ENCODE data around the gene RAMP2.
A peak's percentile ranks its signal among the peaks of the same experiment; 100 is the strongest.
"Not testable (repeated sequence)": the region's sequence is repeated elsewhere in the genome, so short reads cannot be mapped to it uniquely, and the experiment has no call there.

Gene RAMP2

DNA sequence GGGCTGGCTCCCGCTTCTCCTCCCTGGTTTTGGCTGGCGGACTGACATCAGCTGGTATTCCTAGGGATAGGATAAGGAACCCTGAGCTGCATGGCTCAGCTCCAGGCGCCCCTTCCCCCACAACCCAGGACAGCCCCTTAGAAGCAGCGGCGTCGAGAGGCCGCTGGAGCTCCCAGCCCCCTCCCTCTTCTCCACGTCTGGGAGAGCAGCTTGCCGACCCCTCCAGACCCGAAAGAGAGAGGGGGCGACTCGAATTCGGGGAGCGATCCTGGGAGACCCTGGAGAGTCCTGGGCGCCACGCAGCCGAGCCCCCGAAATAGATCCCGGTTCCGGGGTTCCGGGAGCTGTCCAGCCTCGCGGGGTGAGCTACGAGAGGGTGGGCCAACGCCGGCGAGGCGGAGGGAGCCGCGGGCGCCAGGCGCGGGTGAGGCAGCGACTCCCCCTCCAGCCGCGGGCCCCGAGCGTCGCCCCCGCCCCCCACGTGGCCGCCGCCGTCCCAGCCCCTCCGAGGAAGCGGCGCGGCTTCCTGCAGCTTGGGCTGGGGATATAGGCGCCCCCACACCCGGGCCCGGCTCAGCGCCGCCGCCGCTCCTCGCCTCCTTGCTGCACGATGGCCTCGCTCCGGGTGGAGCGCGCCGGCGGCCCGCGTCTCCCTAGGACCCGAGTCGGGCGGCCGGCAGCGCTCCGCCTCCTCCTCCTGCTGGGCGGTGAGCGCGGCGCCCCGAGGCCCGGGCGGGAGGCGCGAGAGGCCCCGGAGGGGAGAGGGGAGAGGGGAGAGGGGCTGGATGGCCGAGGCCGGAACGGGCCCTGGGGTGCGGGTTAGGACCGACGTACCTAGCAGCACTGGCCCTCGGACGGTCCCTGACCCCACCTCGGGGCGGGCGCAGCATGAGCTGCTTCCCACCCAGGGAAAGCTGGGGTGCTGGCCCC, at the start of gene RAMP2:
Gene RAMP2, plus strand, starts transcription at position 576 of the 930 bp plus-strand sequence. Its CDS starts 35 bp downstream, at position 611.
- peak; percentile 19 to 37 for ATAC-seq

- peak; percentile 70 to 81 for ATAC-seq
Observed at GRCh38 chr17:42720996-42721583, 39.9 kb upstream of the RAMP2 start.

DNA sequence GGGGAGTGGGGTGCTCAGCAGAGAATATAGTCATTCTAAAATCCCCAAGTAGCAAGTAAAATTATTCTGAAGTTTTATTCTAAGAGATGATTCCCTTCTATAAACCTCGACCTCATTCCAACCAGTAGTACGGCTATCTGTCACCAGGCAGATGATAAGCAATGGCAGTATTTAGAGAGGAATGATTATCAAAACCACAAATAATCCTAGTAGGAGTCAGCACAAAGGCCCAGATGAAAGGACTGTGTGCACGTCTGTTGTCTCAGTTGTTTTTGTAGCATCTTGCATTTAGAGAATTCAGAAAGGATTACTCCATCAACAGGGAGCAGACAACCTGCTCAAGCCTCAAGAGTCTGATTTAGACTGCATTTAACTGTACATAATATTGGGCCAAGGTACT, 37.4 kb upstream of the RAMP2 start:
- ATAC-seq, result no peak

GRCh38 chr17:42725143-42725542, 35.9 kb upstream of the RAMP2 start:
- ATAC-seq, result no peak

- ATAC-seq, result no peak
Observed at GRCh38 chr17:42740699-42741098, 20.3 kb upstream of the RAMP2 start.

DNA sequence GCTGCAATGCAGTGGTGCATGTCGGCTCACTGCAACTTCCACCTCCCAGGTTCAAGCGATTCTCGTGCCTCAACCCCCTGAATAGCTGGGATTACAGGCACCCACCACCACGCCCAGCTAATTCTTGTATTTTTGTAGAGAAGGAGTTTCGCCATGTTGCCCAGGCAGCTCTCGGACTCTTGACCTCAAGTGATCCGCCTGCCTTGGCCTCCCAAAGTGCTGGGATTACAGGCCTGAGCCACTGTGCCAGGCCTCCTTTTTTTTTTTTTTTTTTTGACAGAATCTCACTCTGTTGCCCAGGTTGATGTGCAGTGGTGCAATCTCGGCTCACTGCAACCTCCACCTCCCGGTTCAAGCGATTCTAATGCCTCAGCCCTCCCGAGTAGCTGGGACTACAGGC, 18.1 kb upstream of the RAMP2 start:
- not testable (repeated sequence) for ATAC-seq

GRCh38 chr17:42743595-42744282, 17.3 kb upstream of the RAMP2 start:
- no peak for ATAC-seq

DNA sequence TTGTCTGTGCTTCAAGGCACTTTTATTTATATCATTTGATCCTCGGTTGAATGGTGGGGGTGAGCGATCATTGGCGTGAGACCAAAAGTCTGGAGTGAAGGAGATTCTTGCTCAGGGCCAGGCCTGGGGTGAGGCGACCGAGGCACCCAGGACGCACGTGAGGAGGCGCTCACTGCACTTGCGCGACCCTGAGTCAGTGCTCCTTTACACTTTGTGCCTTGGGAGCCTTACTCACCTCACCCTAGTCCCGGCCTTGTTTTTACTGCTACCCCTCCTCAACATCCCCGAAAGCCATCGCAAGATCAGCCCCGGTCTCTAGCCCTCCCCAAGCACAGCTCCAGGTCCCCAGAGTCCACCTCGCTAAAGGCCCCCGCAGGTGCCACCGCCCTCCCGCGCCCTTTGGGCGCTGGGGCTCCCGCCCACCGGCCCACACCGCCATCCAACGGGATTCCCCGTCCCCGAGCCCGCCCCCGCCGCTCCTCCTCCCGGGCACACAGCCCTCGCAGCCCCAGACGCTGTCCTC, 16.7 kb upstream of the RAMP2 start:
- peak; percentile 89 to 91 for ATAC-seq

GRCh38 chr17:42744806-42745617, 16.0 kb upstream of the RAMP2 start, which contains the start of gene EZH1:
Gene EZH1, minus strand, starts transcription at chr17:42745040. Its CDS starts 16,099 bp downstream, at chr17:42728941.
- ATAC-seq, result peak; percentile 83 to 87

DNA sequence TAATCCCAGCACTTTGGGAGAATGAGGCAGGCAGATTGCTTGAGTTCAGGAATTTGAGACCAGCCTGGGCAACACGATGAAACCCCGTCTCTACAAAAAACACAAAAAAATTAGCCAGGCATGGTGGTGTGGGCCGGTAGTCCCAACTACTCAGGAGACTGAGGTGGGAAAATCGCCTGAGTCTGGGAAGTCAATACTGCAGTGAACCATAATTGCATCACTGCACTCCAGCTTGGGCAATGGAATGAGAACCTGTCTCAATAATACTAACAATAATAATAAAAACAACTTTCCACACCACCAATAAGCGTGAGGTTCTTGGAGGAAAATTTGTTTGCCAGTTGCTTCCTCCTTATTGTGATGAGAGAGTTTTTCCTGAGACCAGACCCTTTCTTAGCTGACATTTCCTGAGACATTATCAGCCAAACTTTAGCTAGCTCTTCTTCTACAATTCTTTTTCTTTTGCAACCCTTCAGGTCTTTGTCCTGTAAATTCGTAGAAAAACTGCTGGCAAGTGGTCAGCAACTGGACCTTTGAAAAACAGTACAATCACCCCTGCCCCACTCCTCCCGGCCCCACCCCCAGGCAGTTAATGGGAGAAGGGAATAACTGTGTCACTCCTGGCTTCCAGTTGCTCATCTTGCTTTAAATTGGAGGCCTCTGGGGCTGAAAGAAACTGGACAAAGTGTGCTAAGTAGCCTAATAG, 12.7 kb upstream of the RAMP2 start:
- ATAC-seq, result no peak

- no peak for ATAC-seq
Observed at GRCh38 chr17:42748908-42749798, 11.9 kb upstream of the RAMP2 start.

DNA sequence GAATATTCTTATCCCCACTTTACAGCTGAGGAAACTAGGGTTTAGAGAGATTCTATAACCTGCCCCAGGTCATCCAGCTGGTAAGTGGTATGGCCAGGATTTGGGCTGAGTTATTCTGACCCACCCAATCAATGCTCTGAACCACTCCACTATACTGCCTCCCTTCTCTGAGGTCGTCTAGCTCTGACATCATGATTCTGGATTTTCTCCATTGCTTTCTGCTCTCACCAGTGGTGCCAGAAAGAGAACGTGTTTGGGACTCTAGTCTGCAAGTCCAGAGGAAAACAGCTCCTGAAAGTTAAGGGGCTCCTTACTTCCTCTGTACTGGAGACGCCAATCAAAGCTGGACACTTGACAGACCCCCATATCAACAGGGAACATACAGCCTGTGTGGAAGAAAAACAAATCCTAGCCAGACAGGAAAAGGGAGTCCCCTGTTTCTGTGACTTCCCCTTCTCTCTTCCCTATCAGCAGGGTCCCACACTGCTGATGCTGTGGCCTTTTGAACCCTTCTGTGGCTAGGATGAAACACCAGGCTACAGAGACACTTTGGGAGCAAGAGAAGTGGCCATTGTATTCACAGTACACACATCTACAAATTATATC, 10.2 kb upstream of the RAMP2 start:
- no peak for ATAC-seq

DNA sequence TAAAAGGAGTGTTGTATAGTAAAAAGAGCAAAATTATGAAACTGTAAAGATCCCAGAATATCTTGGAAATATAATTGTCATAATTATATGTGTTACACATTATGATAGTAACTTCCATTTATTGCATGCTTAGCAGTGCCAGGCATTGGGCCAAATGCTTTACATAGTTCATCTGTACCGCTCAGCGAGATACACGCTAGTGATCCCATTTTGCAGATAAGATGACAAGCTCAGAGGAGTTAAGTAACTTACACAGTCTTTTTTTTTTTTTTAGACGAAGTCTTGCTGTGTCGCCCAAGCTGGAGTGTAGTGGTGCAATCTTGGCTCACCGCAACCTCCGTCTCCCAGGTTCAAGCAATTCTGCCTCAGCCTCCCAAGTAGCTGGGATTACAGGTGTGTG, 9.4 kb upstream of the RAMP2 start:
- no peak for ATAC-seq

DNA sequence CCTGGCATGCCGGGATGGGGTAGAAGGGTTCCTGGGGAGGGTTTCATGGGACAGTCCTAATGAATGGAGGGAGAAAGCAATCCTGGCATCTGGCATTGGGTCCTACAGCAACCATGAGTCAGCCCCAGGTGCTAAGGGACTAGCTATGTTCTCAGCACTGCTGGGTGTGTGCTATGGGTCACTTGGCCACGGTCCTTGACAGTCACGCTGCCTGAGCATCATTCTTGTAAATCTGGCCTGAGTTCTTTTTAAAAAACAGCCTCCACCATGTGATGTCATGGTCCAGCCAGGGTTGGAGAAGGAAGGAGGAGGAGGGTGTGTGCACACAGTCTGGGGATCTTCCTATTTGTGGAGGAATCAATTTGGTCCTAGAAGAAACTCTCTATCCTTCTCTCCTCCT, 6.2 kb upstream of the RAMP2 start:
- ATAC-seq, result no peak

DNA sequence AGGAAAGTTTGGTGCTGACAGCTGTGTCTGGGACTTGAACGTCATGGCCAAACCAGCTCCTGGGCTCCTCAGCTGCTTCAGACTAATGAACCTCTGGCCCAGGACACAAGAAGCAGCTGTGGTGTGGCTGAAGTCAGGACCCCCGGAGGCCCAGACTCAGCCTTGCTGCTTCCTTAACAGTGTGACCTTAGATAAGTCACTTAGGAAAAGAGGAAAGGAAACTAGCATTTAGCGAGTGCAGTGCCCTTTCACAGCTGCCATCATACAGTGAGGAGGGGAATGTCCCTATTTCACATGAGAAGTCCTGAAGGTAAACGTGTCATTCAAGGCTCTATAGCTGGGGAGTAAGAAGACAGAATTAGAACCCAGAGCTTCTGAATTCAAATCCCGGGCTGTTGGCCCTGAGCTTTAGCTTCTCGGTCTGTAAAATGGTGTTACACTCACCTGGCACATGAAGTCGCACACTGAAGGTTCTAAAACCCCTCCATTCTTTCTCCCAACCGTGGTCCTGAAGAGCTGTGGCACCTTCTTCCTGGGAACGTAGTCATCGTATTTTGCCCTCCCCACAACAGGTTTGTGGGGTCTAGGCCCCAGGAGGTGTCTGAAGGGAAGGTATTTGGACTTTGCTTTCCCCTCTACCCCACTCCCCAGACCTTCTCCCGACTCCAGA, 910 bp upstream of the RAMP2 start:
- ATAC-seq, result peak in 1 of 2 donors; percentile 41

- no peak for ATAC-seq
Observed at GRCh38 chr17:42761638-42762037, 611 bp downstream of the RAMP2 start.

GRCh38 chr17:42766124-42766523, 5.1 kb downstream of the RAMP2 start:
- no peak for ATAC-seq

GRCh38 chr17:42767512-42767911, 6.5 kb downstream of the RAMP2 start:
- ATAC-seq, result no peak

- ATAC-seq, result not testable (repeated sequence)
Observed at GRCh38 chr17:42768006-42768405, 7.0 kb downstream of the RAMP2 start.

All from activated CD4-positive, CD25-positive, alpha-beta regulatory T cell treated with anti-CD3 and anti-CD28 coated beads, Interleukin-2, amount 50 U/mL, for 24 hours (primary cell).